Measurements from ENCODE around the gene NAA30. TPM values are rescaled to one million over a fixed set of nuclear protein-coding genes. Genes with fewer than 3 reads are reported as not detected.

Gene NAA30
- total and polyA plus RNA-seq, 2 of the 8 experiments (the other 6 are each of a cell fraction or from before 2014, with no cell fraction given): 4.2 to 21.9 TPM

DNA sequence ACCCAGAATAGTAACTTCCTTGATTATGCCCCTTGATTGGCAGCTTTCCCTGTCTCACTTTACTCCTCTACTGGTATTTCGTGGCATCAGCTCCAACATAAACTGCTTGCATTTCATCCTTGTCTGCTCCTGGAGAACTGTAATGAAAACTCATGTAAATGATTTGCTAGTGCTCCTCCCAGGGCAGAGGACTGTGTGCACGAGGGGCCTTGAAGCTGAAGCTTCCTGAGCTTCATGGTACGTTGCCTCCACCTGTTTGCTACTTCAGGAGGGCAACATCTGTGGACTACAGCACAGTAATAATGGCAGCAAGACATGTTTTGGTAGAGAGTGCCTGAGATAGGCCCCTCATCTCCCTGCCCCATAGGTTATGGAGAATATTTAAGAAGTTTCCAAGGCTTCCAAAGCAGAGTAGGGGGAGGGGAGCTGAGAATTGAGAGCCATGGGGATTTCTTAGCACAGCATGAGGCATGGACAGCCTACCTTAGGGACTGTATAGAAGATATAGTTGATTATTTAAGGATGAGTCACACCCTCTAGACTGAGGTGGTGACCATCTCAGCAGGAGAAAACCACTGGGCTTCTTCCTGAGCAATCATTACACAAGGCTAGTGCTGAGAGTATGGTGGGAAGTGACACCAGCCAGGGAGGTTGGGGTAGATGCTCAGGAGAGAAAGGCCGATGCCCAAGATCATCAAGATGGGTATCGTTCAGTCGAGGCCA is 73.8 kb downstream of the NAA30 start (continued):
- TF ChIP-seq YY1 (IDR thresholded peaks at IDR 0.05; ENCODE audit: low read depth, low read length) (no peak), KDM1A (IDR thresholded peaks at IDR 0.05; ENCODE audit: borderline replicate concordance, low read length) (no peak), RBBP5 (IDR thresholded peaks at IDR 0.05; ENCODE audit: borderline replicate concordance, low read depth, low read length) (no peak), SP2 (IDR thresholded peaks at IDR 0.05; ENCODE audit: low read length) (no peak), SAP30 (IDR thresholded peaks at IDR 0.05; ENCODE audit: insufficient read depth, insufficient replicate concordance, low read length) (no peak), EGR1 (IDR thresholded peaks at IDR 0.05; ENCODE audit: borderline replicate concordance, low read depth, low read length) (no peak)

Other genes with a start within 250 kb of the NAA30 start
- 79.2 and 86.7 TPM in 2 replicates for gene EXOC5, start 121.7 kb upstream of the NAA30 start, total RNA-seq (2021; fragmentation: NEBNext Ultra II Directional; extraction: Animal tissue kit (Norgen Biotek cat#: 25700))
- gene EXOC5, start 121.7 kb upstream of the NAA30 start, polyA plus RNA-seq (2011; rRNA removed): 16.6 and 23.0 TPM in 2 replicates
- 50.9 and 51.9 TPM in 2 replicates for gene AP5M1, start 121.6 kb upstream of the NAA30 start, total RNA-seq (2021; fragmentation: NEBNext Ultra II Directional; extraction: Animal tissue kit (Norgen Biotek cat#: 25700))
- gene AP5M1, start 121.6 kb upstream of the NAA30 start, polyA plus RNA-seq (2011; rRNA removed): 14.8 and 20.9 TPM in 2 replicates
- gene CCDC198, start 103.3 kb downstream of the NAA30 start, total RNA-seq (2021; fragmentation: NEBNext Ultra II Directional; extraction: Animal tissue kit (Norgen Biotek cat#: 25700)): not detected in 2 replicates
- not detected in 2 replicates for gene CCDC198, start 103.3 kb downstream of the NAA30 start, polyA plus RNA-seq (2011; rRNA removed)

Measured in H1 (cell line).